ENCODE results near the gene DCAF17. TPM values are rescaled to one million over a fixed set of nuclear protein-coding genes. Genes with fewer than 3 reads are reported as not detected.

Gene DCAF17
- total and polyA plus RNA-seq, 2 donors from 2014 or later, result 4.9 to 18.5 TPM

DNA sequence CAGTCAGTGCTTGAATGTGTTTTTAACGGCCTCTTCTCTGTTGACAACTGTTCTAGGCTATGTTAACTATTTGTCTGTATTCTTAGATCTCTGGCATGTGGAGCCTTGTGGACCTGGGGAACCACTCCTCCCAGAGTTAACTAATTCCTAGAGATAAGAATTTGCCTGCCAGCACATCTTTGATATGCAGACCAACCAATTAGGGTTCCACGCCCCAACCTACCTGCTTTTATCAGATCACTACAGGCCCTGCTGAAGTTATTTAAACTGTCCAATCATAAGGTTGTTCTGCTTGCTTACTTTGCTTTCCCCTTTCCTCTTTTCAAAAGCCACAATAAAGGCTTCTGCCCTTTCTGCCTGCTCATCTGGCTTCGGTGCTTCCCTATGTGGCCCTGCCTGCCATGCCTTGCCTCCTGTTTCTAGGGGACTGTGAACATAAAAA lies 79.7 kb downstream of the DCAF17 start:
- Histone ChIP-seq H3K36me3 (ENCODE audit: control insufficient read depth in 2 of 3, insufficient read depth in 3 of 3, low read length in 3 of 3) (no peaks in the 10 kb centered on the region), H3K27me3 (ENCODE audit: control insufficient read depth, insufficient read depth, low read length) (no peaks in the 10 kb centered on the region), H3K4me3 (ENCODE audit: low read length in 3 of 3) (no peak overlapping the region), H3K27ac (ENCODE audit: low read depth in 2 of 2, low read length in 2 of 2) (no peak overlapping the region), H3K4me1 (ENCODE audit: control insufficient read depth in 2 of 3, insufficient read depth in 2 of 3, low read depth in 1 of 3, low read length in 3 of 3) (no peaks in the 10 kb centered on the region), H3K9ac (ENCODE audit: low read length in 3 of 3) (no peak overlapping the region), H3K9me3 (ENCODE audit: control insufficient read depth in 2 of 3, insufficient read depth in 1 of 3, low read length in 3 of 3) (no peaks in the 10 kb centered on the region)
- TF ChIP-seq CTCF (IDR thresholded peaks at IDR 0.05; ENCODE audit: borderline replicate concordance, extremely low read depth, insufficient read depth), result no peak
- intact Hi-C loops (cut with DNase I), result no loop called here
- no peak for DNase-seq
- no peak for FAIRE-seq

DNA sequence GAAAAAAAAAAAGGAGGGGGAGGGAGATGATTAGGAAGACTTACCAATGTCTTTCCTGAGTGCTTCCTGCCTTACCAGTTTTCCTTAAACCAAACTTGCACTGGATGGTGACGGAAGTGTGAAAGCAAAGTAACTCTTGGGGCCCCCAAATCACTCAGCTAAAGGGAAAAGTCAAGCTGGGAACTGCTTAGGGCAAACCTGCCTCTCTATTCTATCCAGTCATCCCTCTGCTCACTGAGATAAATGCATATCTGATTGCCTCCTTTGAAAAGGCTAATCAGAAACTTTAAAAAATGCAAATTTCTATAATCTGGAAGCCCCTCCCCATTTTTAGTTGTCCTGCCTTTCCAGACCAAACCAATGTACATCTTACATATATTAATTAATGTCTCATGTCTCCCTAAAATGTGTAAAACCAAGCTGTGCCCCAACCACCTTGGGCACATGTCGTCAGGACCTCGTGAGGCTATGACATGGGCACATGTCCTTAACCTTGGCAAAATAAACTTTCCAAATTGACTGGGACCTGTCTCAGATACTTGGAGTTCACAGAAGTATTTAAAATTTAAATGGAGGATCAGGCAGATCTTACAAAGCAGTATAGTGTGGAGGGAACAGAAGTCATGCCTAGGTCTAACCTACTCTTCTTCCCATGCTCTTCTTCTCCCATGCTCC lies 81.0 kb downstream of the DCAF17 start:
- H3K9ac ChIP-seq (ENCODE audit: low read length in 3 of 3), result no peak overlapping the region
- no peaks in the 10 kb centered on the region for H3K27me3 ChIP-seq (ENCODE audit: control insufficient read depth, insufficient read depth, low read length)
- intact Hi-C loops (cut with DNase I), result no loop called here
- H3K4me3 ChIP-seq (ENCODE audit: low read length in 3 of 3), result no peak overlapping the region
- FAIRE-seq (no peak), DNase-seq (no peak)
- TF ChIP-seq CTCF (IDR thresholded peaks at IDR 0.05; ENCODE audit: borderline replicate concordance, extremely low read depth, insufficient read depth), result no peak
- H3K9me3 ChIP-seq (ENCODE audit: control insufficient read depth in 2 of 3, insufficient read depth in 1 of 3, low read length in 3 of 3), result no peaks in the 10 kb centered on the region
- no peak overlapping the region for H3K27ac ChIP-seq (ENCODE audit: low read depth in 2 of 2, low read length in 2 of 2)
- no peaks in the 10 kb centered on the region for H3K36me3 ChIP-seq (ENCODE audit: control insufficient read depth in 2 of 3, insufficient read depth in 3 of 3, low read length in 3 of 3)
- no peaks in the 10 kb centered on the region for H3K4me1 ChIP-seq (ENCODE audit: control insufficient read depth in 2 of 3, insufficient read depth in 2 of 3, low read depth in 1 of 3, low read length in 3 of 3)

DNA sequence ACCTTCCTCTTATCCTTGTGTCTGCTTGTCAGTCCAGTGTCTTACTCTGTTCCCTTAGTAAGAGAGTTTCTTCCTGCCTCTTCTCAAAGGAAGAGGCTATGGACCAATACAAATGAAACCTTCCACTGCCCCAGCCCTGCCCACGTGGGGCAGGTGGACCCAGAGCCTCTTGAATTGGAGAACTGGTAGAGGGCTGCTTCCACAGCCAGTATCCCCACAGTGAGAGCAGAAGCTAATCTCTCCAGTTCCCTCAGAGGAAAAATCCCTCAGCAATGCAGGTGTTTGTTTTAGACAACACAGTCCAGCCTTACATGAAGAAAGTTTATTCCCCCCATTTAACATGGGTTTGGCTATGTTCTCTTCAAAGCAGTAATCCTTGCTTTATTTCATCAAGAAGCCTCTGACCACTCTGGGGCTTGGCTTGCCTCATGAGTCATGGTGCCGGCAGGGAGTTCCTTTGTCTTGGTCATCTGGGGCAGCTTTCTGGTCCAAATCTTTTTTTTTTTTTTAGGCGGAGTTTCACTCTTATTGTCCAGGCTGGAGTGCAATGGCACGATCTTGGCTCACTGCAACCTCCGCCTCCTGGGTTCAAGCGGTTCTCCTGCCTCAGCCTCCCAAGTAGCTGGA lies 81.8 kb downstream of the DCAF17 start:
- intact Hi-C loops (cut with DNase I), result no loop called here
- H3K27ac ChIP-seq (ENCODE audit: low read depth in 2 of 2, low read length in 2 of 2), result no peak overlapping the region
- no peak overlapping the region for H3K9ac ChIP-seq (ENCODE audit: low read length in 3 of 3)
- no peaks in the 10 kb centered on the region for H3K4me1 ChIP-seq (ENCODE audit: control insufficient read depth in 2 of 3, insufficient read depth in 2 of 3, low read depth in 1 of 3, low read length in 3 of 3)
- no peak for DNase-seq
- no peaks in the 10 kb centered on the region for H3K36me3 ChIP-seq (ENCODE audit: control insufficient read depth in 2 of 3, insufficient read depth in 3 of 3, low read length in 3 of 3)
- H3K4me3 ChIP-seq (ENCODE audit: low read length in 3 of 3), result no peak overlapping the region
- no peaks in the 10 kb centered on the region for H3K9me3 ChIP-seq (ENCODE audit: control insufficient read depth in 2 of 3, insufficient read depth in 1 of 3, low read length in 3 of 3)
- no peak for TF ChIP-seq CTCF (IDR thresholded peaks at IDR 0.05; ENCODE audit: borderline replicate concordance, extremely low read depth, insufficient read depth)
- H3K27me3 ChIP-seq (ENCODE audit: control insufficient read depth, insufficient read depth, low read length), result no peaks in the 10 kb centered on the region
- FAIRE-seq, result no peak
